Measurements from ENCODE around the gene MAP3K2. TPM values are rescaled to one million over a fixed set of nuclear protein-coding genes. Genes with fewer than 3 reads are reported as not detected.
"Not testable (repeated sequence)": the region's sequence is repeated elsewhere in the genome, so short reads cannot be mapped to it uniquely, and the experiment has no call there.

MAP3K2 gene
- total RNA-seq, 1 donor from 2014 or later = 71.0 TPM

GRCh38 chr2:127382831-127383230, 4.9 kb downstream of the MAP3K2 start:
- no peak for DNase-seq (ENCODE audit: low spot score)

GRCh38 chr2:127381762-127382161, 6.0 kb downstream of the MAP3K2 start:
- no peak for DNase-seq (ENCODE audit: low spot score)

- DNase-seq (ENCODE audit: low spot score) = no peak
These were observed 7.9 kb downstream of the MAP3K2 start for GRCh38 chr2:127379712-127380355.

- DNase-seq (ENCODE audit: low spot score) = no peak
These were observed 9.1 kb downstream of the MAP3K2 start for GRCh38 chr2:127378720-127379119.

- DNase-seq (ENCODE audit: low spot score) = no peak
These were observed 10.5 kb downstream of the MAP3K2 start for GRCh38 chr2:127377262-127377661.

GRCh38 chr2:127376257-127376656, 11.5 kb downstream of the MAP3K2 start:
- DNase-seq (ENCODE audit: low spot score) = no peak

- no peak for DNase-seq (ENCODE audit: low spot score)
These were observed 14.3 kb downstream of the MAP3K2 start for GRCh38 chr2:127373362-127374083.

GRCh38 chr2:127371037-127371436, 16.7 kb downstream of the MAP3K2 start:
- no peak for DNase-seq (ENCODE audit: low spot score)

- no peak for DNase-seq (ENCODE audit: low spot score)
These were observed 17.8 kb downstream of the MAP3K2 start for GRCh38 chr2:127370010-127370409.

- no peak for DNase-seq (ENCODE audit: low spot score)
These were observed 22.5 kb downstream of the MAP3K2 start for GRCh38 chr2:127365211-127365643.

- DNase-seq (ENCODE audit: low spot score) = no peak
These were observed 24.8 kb downstream of the MAP3K2 start for GRCh38 chr2:127362971-127363370.

GRCh38 chr2:127361929-127362885, 25.6 kb downstream of the MAP3K2 start:
- DNase-seq (ENCODE audit: low spot score) = no peak

- no peak for DNase-seq (ENCODE audit: low spot score)
These were observed 27.5 kb downstream of the MAP3K2 start for GRCh38 chr2:127360242-127360641.

- DNase-seq (ENCODE audit: low spot score) = no peak
These were observed 28.3 kb downstream of the MAP3K2 start for GRCh38 chr2:127359520-127359919.

- no peak for DNase-seq (ENCODE audit: low spot score)
These were observed 28.8 kb downstream of the MAP3K2 start for GRCh38 chr2:127358971-127359370.

- DNase-seq (ENCODE audit: low spot score) = no peak
These were observed 29.7 kb downstream of the MAP3K2 start for GRCh38 chr2:127358044-127358443.

- no peak for DNase-seq (ENCODE audit: low spot score)
These were observed 30.2 kb downstream of the MAP3K2 start for GRCh38 chr2:127357591-127357990.

- no peak for DNase-seq (ENCODE audit: low spot score)
These were observed 31.2 kb downstream of the MAP3K2 start for GRCh38 chr2:127356531-127356930.

GRCh38 chr2:127355407-127356008, 32.3 kb downstream of the MAP3K2 start:
- no peak for DNase-seq (ENCODE audit: low spot score)

GRCh38 chr2:127353873-127354676, 33.7 kb downstream of the MAP3K2 start:
- not testable (repeated sequence) for DNase-seq (ENCODE audit: low spot score)

GRCh38 chr2:127353223-127353622, 34.6 kb downstream of the MAP3K2 start:
- not testable (repeated sequence) for DNase-seq (ENCODE audit: low spot score)

Data from mucosa of gallbladder (tissue), 1 donor.